ENCODE data around the gene IMMP2L.
"Not testable (repeated sequence)": the region's sequence is repeated elsewhere in the genome, so short reads cannot be mapped to it uniquely, and the experiment has no call there.

IMMP2L gene

DNA sequence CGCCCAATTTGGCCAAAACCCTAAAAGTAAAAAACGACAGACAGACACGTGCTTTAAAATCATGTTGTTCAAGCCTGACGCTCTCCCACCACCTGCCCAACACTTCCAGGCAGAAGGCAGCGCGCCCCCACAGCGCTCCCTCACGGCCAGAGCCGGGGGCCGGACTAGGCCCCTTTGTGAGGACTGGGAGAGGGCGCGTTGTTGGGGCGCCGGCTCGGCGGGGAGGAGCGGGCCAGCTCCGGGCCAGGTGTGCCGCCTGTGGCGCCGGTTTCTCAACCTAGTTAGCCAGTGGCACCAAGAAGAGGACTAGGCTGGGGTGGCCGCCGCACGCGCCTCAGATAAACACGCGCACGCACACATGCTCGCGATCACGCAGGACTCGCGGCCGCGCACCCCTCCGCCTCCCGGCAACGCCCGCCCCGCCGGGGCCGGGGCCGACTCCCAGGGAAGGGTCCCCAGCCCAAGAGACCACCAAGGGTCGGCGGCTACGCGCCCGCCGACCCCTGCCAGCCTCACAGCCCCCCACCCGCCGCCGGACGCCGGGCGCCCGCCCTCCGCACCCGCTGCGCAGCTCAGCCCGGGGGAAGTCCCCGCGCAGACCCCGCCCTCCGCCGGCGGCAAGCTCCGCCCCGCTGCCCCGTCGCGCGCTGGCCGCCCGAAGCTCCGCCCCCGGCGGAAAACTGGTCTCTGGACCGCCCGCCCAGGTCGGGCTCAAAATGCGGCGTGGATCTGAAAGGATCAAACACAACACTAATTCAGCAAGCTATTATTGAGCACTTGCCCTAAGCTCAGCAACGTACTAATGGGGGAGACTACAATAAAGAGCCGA, at the start of gene IMMP2L:
IMMP2L (minus strand) TSS at position 589 of the 829 bp plus-strand sequence.
- no peak for DNase-seq (ENCODE audit: low read depth)

DNA sequence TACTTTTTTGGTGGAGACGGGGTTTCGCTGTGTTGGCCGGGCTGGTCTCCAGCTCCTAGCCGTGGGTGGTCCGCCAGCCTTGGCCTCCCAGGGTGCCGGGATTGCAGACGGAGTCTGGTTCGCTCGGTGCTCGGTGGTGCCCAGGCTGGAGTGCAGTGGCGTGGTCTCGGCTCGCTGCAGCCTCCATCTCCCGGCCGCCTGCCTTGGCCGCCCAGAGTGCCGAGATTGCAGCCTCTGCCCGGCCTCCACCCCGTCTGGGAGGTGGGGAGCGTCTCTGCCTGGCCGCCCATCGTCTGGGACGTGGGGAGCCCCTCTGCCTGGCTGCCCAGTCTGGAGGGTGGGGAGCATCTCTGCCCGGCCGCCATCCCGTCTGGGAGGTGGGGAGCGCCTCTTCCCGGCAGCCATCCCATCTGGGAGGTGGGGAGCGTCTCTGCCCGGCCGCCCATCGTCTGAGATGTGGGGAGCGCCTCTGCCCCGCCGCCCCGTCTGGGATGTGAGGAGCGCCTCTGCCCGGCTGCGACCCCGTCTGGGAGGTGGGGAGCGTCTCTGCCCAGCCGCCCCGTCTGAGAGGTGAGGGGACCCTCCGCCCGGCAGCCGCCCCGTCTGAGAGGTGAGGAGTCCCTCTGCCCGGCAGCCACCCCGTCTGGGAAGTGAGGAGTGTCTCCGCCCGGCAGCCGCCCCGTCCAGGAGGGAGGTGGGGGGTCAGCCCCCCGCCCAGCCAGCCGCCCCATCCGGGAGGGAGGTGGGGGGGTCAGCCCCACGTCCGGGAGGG, 47.4 kb upstream of the IMMP2L start:
- not testable (repeated sequence) for DNase-seq (ENCODE audit: low read depth)

DNA sequence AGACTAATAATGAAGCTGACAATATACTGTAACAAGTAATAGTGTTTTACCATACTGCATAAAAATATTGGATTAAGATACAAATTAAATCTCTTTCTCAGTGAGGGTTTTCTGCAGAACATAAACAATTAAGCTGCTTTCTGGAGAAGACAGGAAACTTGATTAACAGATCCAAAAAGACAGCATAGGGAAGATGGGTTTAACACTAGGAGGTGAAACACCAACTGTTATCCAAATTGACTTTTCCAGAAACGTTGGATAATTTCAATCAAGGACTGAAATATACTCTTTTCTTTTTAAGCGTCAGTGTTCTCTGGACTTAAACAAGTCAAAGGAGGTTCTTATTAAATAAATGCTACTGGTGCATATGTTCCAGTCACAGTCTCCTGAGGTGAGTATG, 45.3 kb upstream of the IMMP2L start:
- no peak for DNase-seq (ENCODE audit: low read depth)

DNA sequence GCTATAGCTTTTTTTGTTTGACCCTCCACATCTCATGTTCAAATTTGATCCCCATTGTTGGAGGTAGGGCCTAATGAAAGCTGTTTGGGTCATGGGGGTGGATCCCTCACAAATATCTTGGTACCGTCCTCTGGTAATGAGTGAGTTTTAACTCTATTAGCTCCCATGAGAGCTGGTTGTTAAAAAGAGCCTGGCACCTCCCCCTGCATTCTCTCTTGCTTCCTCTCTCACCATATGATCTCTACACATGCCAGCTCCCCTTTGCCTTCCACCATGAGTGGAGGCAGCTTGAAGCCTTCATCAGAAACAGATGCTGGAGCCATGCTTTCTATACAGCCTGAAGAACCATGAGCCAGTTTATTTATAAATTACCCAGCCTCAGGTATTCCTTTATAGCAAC, 43.0 kb upstream of the IMMP2L start:
- no peak for DNase-seq (ENCODE audit: low read depth)

DNA sequence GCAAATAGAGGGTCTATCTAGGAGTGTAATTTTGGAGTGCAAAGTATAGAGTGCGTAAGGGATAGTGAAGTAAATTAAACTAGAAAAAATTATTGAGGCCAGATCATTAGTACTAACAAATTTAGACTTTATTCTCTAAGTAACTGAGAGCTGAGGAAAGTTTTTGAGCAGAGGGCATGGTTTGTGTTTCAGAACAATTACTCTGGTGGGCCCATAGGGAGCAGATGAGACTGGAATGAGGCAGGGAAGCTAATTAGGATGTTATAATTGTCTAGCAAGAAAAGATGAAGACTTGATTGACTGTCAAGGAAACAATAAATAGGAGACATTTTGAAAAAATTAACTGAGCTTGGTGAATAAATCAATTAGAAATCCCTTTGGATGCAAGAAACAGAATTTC, 37.8 kb upstream of the IMMP2L start:
- DNase-seq (ENCODE audit: low read depth) = no peak

DNA sequence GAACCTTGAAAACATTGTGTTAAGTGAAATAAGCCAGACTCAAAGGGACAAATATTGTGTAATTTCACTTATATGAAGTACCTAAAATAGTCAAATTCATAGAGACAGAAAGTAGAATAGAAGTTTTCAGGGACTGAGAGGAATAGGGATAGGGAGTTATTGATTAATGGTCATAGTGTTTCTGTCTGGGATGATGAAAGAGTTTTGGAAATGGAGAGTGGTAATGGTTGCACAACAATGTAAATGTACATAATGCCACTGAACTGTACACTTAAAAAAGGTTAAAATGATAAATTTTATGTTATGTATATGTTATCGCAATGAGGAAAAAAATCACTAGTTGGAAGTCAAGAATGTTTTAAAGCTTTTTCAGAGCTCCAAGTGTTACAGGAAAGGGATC, 33.5 kb upstream of the IMMP2L start:
- no peak for DNase-seq (ENCODE audit: low read depth)

DNA sequence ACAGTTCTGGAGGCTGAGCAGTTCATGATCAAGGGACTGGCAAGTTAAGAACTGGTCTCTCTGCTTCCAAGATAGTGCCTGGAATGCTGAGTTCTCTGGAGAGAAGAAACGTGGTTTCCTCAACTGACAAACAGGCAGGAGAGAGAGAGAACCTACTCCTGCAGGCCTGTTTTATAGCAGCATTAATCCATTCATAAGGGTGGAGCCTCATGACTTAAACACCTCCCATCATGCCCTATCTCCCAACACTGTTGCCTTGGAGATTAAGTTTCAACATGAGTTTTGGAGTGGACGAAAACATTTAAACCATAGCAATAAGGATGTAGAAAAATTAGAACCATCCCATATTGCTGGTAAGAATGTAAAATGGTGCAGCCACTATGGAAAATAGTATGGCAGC, 32.3 kb upstream of the IMMP2L start:
- DNase-seq (ENCODE audit: low read depth) = no peak

DNA sequence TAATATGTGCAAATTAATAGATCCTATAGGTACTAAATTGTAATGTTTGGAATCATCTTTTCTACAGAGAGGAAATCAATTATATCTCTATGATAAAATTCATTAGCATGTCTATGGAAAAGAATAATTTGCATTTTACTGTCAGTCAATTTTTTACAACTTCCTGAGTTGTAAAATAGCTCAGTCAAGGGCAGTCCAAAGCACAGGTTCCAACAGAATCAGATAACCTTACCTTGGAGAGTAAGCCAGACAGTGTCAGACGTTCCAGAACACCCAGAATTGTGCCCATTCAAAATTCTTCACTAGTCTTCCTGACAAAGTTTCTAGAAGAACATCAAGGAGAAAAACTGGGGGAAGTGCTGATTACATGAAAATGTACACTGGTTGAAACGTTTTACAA, 31.1 kb upstream of the IMMP2L start:
- DNase-seq (ENCODE audit: low read depth) = no peak

DNA sequence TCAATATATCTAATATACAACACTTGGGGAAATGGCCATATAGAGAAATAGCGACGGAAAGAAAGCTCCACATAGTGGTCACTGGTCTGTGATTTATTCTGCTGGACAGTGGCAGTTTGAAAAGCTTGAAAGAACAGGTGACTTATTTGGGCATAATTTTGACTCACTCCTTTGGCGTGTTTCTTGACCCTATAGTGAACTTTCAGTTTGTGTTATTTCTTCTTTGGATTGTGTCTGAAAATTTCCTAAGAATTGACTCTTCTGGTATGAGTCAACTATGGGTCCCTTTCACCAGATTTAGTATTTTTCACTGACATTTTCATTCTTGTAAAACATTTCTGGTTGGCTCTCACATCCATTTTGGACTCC, 25.8 kb upstream of the IMMP2L start:
- DNase-seq (ENCODE audit: low read depth) = no peak

DNA sequence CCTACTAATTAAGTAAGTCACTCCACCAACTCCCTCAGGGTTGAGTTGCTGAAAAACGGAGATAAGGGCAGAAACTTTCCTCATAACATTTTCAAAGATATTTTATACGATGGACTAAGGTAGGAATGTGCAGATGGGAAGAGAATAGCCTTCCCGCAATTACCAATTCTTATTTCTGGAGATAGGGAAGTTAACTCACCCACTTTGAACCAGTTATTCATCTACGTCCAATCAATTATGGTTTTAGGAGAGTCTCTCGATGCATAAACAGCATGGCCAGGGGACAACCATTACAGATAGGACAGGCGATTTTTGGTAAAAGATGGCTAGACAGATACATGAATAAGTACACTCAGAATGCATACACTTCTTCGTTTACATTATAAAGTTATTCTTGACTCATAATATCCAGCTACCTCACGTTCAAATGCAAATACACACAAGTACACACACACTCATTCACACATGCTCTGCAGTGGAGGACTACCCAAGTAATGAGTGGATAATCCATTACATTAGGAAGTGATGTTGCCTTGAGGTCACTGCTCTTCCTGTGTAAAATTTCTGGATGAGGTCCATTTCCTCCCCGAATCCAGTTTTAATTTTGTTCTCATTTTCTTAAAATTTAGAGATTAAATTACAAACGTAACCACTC, 25.2 kb upstream of the IMMP2L start:
- no peak for DNase-seq (ENCODE audit: low read depth)

DNA sequence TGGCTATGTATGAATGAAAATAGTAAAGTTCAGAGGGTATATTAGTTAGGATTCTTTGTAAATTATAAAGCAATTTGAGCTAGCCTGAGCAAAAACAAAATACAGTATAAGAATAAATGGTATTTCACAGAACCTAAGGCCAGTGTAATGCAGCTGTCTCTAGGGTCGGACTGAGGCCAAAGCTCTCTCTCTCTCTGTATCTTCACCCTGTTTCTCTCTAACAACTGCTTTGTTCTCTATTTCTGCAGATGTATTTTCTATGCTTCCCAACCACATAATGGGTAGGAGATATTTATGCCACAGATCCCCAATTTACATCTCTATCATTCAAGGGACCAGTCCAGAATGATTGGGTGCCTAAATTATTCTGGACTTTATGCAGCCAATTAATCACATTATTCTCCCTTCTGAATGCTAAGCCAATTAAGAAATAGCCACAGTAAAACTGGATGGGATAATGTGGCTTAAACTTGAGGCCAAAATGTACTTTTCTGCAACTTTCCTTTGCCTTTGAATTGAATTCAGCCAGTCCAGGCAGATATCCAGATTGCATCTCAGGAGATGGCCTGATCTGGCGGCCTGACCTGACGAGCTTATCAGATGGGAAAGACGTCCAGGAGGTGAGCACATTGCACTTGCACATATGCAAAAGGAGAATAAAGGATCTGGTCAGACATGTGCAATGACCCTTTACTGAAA, 24.6 kb upstream of the IMMP2L start:
- DNase-seq (ENCODE audit: low read depth) = no peak

DNA sequence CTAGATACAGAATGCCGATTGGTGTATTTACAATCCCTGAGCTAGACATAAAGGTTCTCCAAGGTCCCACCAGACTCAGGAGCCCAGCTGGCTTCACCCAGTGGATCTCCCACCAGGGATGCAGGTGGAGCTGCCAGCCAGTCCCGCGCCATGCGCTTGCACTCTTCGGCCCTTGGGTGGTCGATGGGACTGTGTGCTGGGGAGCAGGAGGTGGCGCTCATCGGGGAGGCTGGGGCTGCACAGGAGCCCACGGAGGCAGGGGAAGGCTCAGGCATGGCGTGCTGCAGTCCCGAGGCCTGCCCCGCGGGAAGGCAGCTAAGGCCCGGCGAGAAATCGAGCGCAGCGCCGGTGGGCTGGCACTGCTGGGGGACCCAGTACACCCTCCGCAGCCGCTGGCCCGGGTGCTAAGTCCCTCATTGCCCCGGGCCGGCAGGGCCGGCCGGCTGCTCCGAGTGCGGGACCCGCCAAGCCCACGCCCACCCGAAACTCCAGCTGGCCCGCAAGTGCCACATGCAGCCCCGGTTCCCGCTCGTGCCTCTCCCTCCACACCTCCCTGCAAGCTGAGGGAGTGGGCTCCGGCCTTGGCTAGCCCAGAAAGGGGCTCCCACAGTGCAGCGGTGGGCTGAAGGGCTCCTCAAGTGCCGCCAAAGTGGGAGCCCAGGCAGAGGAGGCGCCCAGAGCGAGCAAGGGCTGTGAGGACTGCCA, 19.6 kb upstream of the IMMP2L start:
- not testable (repeated sequence) for DNase-seq (ENCODE audit: low read depth)

DNA sequence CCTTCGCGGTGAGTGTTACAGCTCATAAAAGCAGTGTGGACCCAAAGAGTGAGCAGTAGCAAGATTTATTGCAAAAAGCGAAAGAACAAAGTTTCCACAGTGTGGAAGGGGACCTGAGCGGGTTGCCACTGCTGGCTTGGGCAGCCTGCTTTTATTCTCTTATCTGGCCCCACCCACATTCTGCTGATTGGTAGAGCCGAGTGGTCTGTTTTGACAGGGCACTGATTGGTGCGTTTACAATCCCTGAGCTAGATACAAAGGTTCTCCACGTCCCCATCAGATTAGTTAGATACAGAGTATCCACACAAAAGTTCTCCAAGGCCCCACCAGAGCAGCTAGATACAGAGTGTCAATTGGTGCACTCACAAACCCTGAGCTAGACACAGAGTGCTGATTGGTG, 18.9 kb upstream of the IMMP2L start:
- not testable (repeated sequence) for DNase-seq (ENCODE audit: low read depth)

DNA sequence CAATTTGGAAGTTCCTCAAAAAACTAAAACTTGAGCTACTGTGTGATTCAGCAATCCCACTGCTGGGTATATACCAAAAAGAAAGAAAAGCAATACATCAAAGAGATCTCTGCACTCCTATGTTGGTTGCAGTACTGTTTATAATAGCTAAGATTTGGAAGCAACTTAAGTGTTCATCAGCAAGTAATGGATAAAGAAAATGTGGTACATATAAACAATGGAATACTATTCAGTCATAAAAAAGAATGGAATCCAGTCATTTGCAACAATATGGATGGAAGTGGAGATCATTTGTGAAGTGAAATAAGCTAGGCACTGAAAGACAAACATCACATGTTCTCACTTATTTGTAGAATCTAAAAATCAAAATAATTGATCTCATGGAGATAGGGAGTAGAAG, 16.5 kb upstream of the IMMP2L start:
- DNase-seq (ENCODE audit: low read depth) = no peak

DNA sequence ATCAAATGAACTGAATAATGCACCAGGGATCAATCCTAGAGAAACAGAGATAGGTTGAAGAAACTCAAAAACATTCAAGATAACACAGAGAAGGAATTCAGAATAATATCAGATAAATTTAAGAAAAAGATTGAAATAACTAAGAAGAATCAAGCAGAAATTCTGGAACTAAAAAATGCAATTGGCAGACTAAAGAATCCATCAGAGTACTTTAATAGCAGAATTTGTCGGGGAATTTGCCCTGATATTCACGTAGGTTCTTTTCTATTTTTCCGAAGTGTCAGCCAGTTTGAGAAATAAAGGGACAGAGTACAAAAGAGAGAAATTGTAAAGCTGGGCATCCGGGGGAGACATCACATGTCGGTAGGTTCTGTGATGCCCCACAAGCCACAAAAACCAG, 9.4 kb upstream of the IMMP2L start:
- DNase-seq (ENCODE audit: low read depth) = no peak

DNA sequence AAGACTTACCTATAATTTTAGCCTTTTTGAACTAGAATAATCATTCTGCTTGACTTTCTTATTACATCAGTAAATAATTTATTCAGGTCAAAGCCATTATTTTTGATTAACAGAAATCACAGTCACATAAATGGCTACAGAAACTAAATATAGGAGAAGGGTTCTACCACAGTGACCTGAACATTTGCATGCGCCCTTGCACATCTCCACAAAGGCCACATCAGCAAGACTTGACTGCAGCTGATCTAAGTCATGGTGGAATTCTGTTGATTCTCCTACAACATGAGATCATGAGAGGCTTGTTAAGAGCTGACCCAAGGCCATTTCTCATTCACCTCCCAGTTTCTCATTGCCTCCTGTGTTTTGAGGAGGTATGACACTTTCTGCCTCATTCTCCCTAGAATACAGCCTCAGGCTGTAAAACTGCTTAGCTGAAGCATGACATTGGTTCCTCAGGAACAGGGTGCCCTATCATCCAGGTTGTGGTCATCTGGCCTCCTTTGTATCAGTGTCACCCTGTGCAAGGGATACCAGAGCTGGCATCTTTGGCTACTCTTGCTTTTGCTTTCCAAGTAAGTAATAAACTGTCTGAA, 6.7 kb upstream of the IMMP2L start:
- DNase-seq (ENCODE audit: low read depth) = no peak

DNA sequence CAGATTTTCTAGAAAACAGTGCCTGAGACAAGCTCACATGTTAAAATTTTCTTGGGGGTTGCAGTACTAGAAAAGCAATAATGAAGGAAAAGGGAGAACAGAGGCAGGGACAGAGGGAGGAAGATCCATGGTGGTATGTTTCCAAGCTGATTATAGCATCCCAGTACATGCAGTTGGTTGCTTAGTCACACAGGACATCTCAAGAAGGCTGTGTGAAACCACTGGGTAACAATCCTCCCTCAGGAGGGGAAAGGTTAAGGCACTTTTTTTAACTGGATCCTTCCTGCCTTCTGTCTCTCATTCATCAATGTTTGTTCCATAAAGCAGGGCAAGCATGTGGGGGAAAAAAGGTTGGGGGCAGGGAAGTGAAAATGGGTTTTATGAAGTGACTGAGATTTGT, 6.1 kb upstream of the IMMP2L start:
- DNase-seq (ENCODE audit: low read depth) = no peak

DNA sequence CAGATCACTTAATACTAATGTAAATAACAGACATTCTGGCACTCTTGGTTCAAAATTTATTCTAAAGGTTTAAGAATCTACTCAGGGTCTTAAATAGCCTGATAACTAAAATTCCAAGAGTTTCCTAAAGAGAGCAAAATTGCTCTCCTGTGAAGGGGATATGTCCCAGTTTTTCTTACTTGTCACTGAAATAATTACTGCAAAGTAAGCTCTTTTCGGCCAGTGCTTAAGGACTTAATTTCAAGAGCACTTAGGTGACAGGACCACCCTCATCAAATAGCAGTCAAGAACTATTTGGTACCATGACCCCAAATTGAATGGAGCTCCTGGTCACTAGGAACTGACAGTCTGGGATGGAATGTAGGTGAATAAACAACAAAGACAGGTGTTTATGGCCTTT, 1.8 kb upstream of the IMMP2L start:
- DNase-seq (ENCODE audit: low read depth) = no peak

DNA sequence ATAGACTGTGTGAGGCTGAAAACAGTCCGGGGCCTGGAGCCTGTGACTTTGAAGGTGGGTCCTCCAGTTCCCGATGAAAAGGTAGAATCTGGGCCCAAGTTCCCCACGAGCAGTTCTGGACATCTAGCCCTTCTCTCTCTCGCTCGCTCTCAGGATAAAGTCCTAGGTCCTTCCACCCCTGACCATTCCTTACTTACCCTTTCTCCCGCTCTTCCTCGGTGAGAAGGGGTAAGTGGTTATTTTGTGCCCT, 713 bp downstream of the IMMP2L start:
- no peak for DNase-seq (ENCODE audit: low read depth)

DNA sequence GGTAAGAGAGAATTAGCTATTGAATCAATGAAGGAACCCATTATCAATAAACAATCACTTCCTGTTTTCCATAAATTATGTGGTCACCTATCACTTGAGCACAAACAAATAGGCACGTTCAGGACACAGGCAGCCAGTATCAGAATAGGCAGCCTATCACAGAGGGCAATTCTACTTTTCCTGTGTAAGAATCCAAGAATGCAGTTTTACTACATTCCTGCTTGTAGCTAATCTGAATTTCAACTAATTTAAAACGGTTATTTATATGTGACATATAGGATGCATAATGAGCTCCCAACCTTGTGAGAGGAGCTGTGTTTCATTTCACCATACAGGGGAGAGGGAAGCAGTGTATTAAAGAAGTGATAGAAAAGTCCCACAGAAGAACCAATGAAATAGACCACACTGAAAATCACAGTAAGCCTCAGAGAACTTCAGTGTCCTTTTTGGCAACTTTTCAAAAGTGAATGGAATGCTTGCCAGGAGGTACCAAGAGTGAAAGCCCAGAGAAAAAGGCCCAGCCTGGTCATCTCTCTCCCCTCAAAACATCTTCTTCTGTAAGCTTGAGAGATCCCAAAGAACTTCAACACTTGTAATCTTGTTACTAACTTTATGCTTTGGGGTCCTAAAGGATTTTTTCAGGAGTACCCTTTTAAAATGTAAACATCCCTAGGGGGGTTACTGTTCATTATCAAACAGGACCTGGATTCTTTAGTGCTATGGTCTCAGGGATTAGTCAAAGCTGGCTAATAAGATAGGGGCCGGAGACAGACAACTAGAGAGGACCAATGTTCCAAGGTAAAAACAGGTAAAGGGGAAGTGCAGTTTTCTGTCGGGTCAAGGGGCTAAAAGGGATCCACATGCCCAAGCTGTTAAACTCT, 1.3 kb downstream of the IMMP2L start:
- DNase-seq (ENCODE audit: low read depth) = no peak

DNA sequence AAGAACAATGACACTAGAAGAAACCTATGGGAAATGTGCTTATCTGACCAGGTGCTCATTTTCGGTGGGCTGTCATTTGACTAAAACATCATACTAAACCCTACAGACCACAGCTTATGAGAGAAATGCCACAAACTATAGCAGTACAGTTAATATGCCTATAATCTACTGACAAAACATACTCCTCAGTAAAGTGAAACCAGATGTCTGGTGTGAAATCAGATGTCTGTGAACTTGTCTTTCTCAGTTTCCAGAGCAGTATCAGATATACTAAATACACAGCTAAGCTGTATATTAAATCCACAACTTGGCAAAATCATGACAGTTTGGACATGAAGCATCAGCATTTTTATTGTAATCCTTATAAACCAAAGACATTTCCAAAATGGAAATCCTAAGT, 3.3 kb downstream of the IMMP2L start:
- no peak for DNase-seq (ENCODE audit: low read depth)

Data from HS-5 (cell line).